Trophoblast cell (in vitro differentiated cells and primary cell): ENCODE data around the gene SIK2.

ENCODE experiments used
- DNase-seq, 2 donors: peaks; one replicate each; pipeline ENCODE4 v3.0.0-alpha.2; 2016
- H2AFZ ChIP-seq: 2 replicates; pipeline ENCODE4 v1.6.1; 2013; ENCODE audit warnings: low read length, moderate library complexity, mild to moderate bottlenecking; ENCODE audit not compliant: insufficient read depth, poor library complexity
- H2AK5ac ChIP-seq: 2 replicates; pipeline ENCODE4 v1.6.1; 2013; ENCODE audit warnings: mild to moderate bottlenecking, low read length
- H2BK120ac ChIP-seq: 2 replicates; pipeline ENCODE4 v1.6.1; 2013; ENCODE audit warnings: low read length, mild to moderate bottlenecking, moderate library complexity; ENCODE audit not compliant: insufficient read depth, poor library complexity
- H2BK12ac ChIP-seq: 2 replicates; pipeline ENCODE4 v1.6.1; 2013; ENCODE audit warnings: mild to moderate bottlenecking, low read length, moderate library complexity
- H2BK5ac ChIP-seq: 2 replicates; pipeline ENCODE4 v1.6.1; 2013; ENCODE audit warnings: low read length, low read depth, moderate library complexity, mild to moderate bottlenecking; ENCODE audit not compliant: poor library complexity
- H3K14ac ChIP-seq: 2 replicates; pipeline ENCODE4 v1.6.1; 2013; ENCODE audit warnings: mild to moderate bottlenecking, low read length
- H3K18ac ChIP-seq: 2 replicates; pipeline ENCODE4 v1.6.1; 2013; ENCODE audit warnings: mild to moderate bottlenecking, low read length
- H3K23ac ChIP-seq: 2 replicates; pipeline ENCODE4 v1.6.1; 2013; ENCODE audit warnings: low read length
- H3K27ac ChIP-seq: 2 replicates; pipeline ENCODE4 v1.5.1; 2013; ENCODE audit warnings: low read depth, mild to moderate bottlenecking, inconsistent platforms, low read length, moderate library complexity
- H3K27me3 ChIP-seq: 2 replicates; pipeline ENCODE4 v1.6.1; 2013; ENCODE audit warnings: inconsistent platforms, mild to moderate bottlenecking, low read length, moderate library complexity; ENCODE audit not compliant: insufficient read depth
- H3K36me3 ChIP-seq, 2 experiments: 1 replicate in 1 of 2; 2 replicates in 1 of 2; pipeline ENCODE4 v1.6.1; 2013; ENCODE audit warnings: low read length in 2 of 2, mild to moderate bottlenecking in 2 of 2, moderate library complexity in 1 of 2; ENCODE audit not compliant: insufficient read depth in 2 of 2, control insufficient read depth in 1 of 2
- H3K4ac ChIP-seq: 2 replicates; pipeline ENCODE4 v1.6.1; 2013; ENCODE audit warnings: low read depth, mild to moderate bottlenecking, low read length, moderate library complexity
- H3K4me1 ChIP-seq, 2 experiments: 1 replicate in 1 of 2; 2 replicates in 1 of 2; pipeline ENCODE4 v1.6.1; 2013; ENCODE audit warnings: low read length in 2 of 2, mild to moderate bottlenecking in 2 of 2, moderate library complexity in 1 of 2; ENCODE audit not compliant: insufficient read depth in 2 of 2, control insufficient read depth in 1 of 2
- H3K4me2 ChIP-seq: 2 replicates; pipeline ENCODE4 v1.6.1; 2013; ENCODE audit warnings: inconsistent platforms, mild to moderate bottlenecking, low read length, moderate library complexity
- H3K4me3 ChIP-seq: 2 replicates; pipeline ENCODE4 v1.5.1; 2013; ENCODE audit warnings: mild to moderate bottlenecking, low read depth, low read length, inconsistent platforms
- H3K79me1 ChIP-seq: one replicate; pipeline ENCODE4 v1.6.1; 2013; ENCODE audit warnings: low read length
- H3K79me2 ChIP-seq: 2 replicates; pipeline ENCODE4 v1.6.1; 2013; ENCODE audit warnings: low read length, mild to moderate bottlenecking; ENCODE audit not compliant: control insufficient read depth, insufficient read depth, poor library complexity
- H3K9ac ChIP-seq: 2 replicates; pipeline ENCODE4 v1.6.1; 2013; ENCODE audit warnings: mild to moderate bottlenecking, low read length
- H3K9me3 ChIP-seq: 2 replicates; pipeline ENCODE4 v1.6.1; 2013; ENCODE audit warnings: low read depth, mild to moderate bottlenecking, control low read depth, inconsistent platforms, low read length; ENCODE audit not compliant: insufficient read depth
- H4K12ac ChIP-seq: 2 replicates; pipeline ENCODE4 v1.6.1; 2013; ENCODE audit warnings: low read depth, mild to moderate bottlenecking, low read length, moderate library complexity
- H4K8ac ChIP-seq: 2 replicates; pipeline ENCODE4 v1.6.1; 2013; ENCODE audit warnings: low read depth, mild to moderate bottlenecking, low read length, moderate library complexity
- H4K91ac ChIP-seq: one replicate; pipeline ENCODE4 v1.6.1; 2013; ENCODE audit warnings: low read depth, mild to moderate bottlenecking, low read length, moderate library complexity
- whole genome bisulfite sequencing: extraction: QIAGEN DNeasy Blood & Tissue Kit; methylation state at CpG from one replicate; pipeline ENCODE4 v1.1.7; 2013; ENCODE audit warnings: missing lambda C conversion rate; ENCODE audit not compliant: insufficient read length, insufficient coverage; ENCODE audit errors: extremely low coverage; 5-methylcytosine and 5-hydroxymethylcytosine counted together

The SIK2 gene

DNA sequence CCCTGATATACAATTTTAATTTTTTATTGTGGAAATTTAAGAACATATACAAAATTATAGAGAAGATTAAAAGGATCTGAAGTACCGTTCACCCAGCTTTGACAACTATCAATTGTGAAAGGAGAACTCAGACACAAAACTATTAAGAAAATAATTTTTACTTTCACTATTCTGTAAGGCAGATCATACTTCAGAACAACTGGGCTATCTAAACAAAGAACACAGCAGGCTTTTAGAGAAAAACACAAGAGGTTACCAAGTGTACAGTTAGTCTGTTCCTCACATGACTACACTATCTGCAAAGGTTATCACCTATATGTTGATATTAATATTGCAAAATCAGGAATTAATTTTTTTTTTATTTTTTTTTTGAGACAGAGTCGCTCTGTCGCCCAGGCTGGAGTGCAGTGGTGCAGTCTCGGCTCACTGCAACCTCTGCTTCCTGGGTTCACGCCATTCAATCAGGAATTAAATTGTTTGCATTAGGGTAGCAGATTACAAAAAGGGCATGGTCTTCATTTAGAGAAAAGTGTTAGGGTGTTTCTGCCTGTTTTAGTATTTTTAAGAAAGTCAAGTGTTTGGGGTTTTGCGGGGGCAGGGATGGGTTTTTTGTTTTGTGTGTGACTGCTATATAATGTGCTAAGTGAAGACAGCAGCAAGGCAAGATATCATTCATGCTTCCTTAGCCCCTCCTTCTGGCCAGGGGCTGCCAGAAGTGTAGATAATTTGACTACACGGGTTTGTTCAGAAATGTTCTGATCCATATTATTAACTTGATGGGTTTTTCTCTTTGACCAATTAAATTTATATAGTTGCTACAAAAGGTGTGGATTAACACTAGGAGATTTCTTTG is 27.6 kb upstream of the SIK2 start:
- Histone ChIP-seq H4K8ac (no peak overlapping the region), H4K12ac (no peak overlapping the region), H3K79me2 (no peaks in the 10 kb centered on the region), H3K9ac (no peak overlapping the region), H3K36me3 (no peaks in the 10 kb centered on the region), H3K23ac (no peak overlapping the region), H3K18ac (no peak overlapping the region), H3K14ac (no peak overlapping the region), H2BK120ac (no peak overlapping the region), H2AK5ac (no peak overlapping the region), H3K27ac (no peak overlapping the region), H2BK5ac (no peak overlapping the region), H3K4me3 (no peak overlapping the region), H2AFZ (no peak overlapping the region), H2BK12ac (no peak overlapping the region), H3K4me1 (no peaks in the 10 kb centered on the region), H3K4me2 (no peak overlapping the region), H4K91ac (no peak overlapping the region), H3K79me1 (no peaks in the 10 kb centered on the region), H3K9me3 (no peaks in the 10 kb centered on the region), H3K4ac (no peak overlapping the region), H3K27me3 (no peaks in the 10 kb centered on the region)
- no CpG with 5 or more reads among the region's 7 CpGs for WGBS
- no peak for DNase-seq

DNA sequence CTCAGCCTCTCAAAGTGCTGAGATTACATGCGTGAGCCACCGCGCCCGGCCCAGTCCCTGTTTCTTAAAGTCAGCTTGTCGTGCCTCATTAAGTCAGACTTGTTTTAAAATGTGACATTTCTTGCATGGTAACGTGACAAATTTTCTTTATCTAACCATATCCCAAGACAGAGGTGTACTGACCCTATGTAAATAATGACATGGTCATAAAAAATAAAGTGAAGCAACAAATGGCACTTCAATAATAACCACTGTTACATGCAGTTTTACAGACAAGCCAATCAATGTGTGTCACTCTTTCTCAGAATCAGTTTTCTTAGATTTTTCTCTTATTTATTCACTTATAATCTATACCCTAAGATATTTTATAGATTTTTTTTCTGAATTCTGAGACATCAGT is 26.5 kb upstream of the SIK2 start:
- Histone ChIP-seq H2AFZ (no peak overlapping the region), H3K4me1 (no peaks in the 10 kb centered on the region), H3K79me2 (no peaks in the 10 kb centered on the region), H3K23ac (no peak overlapping the region), H3K27me3 (no peaks in the 10 kb centered on the region), H3K4me3 (no peak overlapping the region), H3K27ac (no peak overlapping the region), H3K9ac (no peak overlapping the region), H2BK5ac (no peak overlapping the region), H4K91ac (no peak overlapping the region), H2BK12ac (no peak overlapping the region), H4K12ac (no peak overlapping the region), H3K4ac (no peak overlapping the region), H4K8ac (no peak overlapping the region), H3K36me3 (no peaks in the 10 kb centered on the region), H3K18ac (no peak overlapping the region), H3K79me1 (no peaks in the 10 kb centered on the region), H3K9me3 (no peaks in the 10 kb centered on the region), H3K4me2 (no peak overlapping the region), H2BK120ac (no peak overlapping the region), H3K14ac (no peak overlapping the region), H2AK5ac (no peak overlapping the region)
- no CpG with 5 or more reads among the region's 6 CpGs for WGBS
- DNase-seq = no peak

DNA sequence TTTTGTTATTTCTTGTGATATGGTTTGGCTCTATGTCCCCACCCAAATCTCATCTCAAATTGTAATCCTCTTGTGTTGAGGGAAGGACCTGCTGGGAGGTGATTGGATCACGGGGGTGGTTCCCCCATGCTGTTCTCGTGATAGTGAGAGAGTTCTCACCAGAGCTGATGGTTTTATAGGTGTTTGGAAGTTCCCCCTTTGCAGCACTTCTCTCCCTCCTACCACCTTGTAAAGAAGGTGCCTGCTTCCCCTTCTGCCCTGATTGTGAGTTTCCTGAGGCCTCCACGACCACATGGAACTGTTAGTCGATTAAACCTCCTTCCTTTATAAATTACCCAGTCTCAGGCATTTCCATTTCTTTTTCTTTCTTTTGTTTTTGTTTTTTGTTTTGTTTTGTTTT is 24.4 kb upstream of the SIK2 start:
- Histone ChIP-seq H2BK120ac (no peak overlapping the region), H3K4me2 (no peak overlapping the region), H3K27ac (no peak overlapping the region), H4K12ac (no peak overlapping the region), H3K79me1 (no peaks in the 10 kb centered on the region), H4K8ac (no peak overlapping the region), H2AFZ (no peak overlapping the region), H3K27me3 (no peaks in the 10 kb centered on the region), H2BK12ac (no peak overlapping the region), H2AK5ac (no peak overlapping the region), H3K4me1 (no peaks in the 10 kb centered on the region), H2BK5ac (no peak overlapping the region), H4K91ac (no peak overlapping the region), H3K4me3 (no peak overlapping the region), H3K18ac (no peak overlapping the region), H3K14ac (no peak overlapping the region), H3K79me2 (no peaks in the 10 kb centered on the region), H3K9ac (no peak overlapping the region), H3K4ac (no peak overlapping the region), H3K23ac (no peak overlapping the region), H3K9me3 (no peaks in the 10 kb centered on the region), H3K36me3 (no peaks in the 10 kb centered on the region)
- DNase-seq = no peak
- WGBS = no CpG with 5 or more reads among the region's 4 CpGs

DNA sequence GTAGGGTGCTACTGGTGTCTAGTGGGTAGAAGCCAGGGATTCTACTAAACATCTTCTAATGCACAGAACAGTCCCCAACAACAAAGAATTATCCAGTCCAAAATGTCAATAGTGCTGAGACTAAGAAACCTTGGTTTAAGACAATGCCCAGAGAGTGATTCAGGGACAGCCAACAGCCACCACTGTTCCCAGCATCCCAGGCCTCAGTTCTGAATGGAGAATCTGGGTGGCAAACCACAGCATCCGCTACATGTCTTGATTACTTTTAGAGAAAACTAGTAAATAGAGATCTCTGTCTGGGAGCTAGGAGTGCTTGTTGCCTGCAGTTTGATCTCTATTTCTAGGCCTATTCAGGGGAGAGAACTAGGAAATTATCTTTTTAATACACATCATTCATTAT is 20.9 kb upstream of the SIK2 start:
- no peak for DNase-seq
- no peak overlapping the region for H3K4ac ChIP-seq
- no peak overlapping the region for H2BK5ac ChIP-seq
- no peaks in the 10 kb centered on the region for H3K79me1 ChIP-seq
- no peak overlapping the region for H2AFZ ChIP-seq
- H3K79me2 ChIP-seq = no peaks in the 10 kb centered on the region
- no peak overlapping the region for H4K12ac ChIP-seq
- no peak overlapping the region for H3K14ac ChIP-seq
- no peak overlapping the region for H3K9ac ChIP-seq
- no peak overlapping the region for H3K23ac ChIP-seq
- H3K27ac ChIP-seq = no peak overlapping the region
- H3K18ac ChIP-seq = no peak overlapping the region
- WGBS = no CpG with 5 or more reads among the region's 1 CpG
- no peak overlapping the region for H2AK5ac ChIP-seq
- no peaks in the 10 kb centered on the region for H3K27me3 ChIP-seq
- H2BK120ac ChIP-seq = no peak overlapping the region
- H4K8ac ChIP-seq = no peak overlapping the region
- H2BK12ac ChIP-seq = no peak overlapping the region
- no peak overlapping the region for H3K4me3 ChIP-seq
- H3K36me3 ChIP-seq = no peaks in the 10 kb centered on the region
- H3K9me3 ChIP-seq = no peaks in the 10 kb centered on the region
- no peak overlapping the region for H4K91ac ChIP-seq
- no peaks in the 10 kb centered on the region for H3K4me1 ChIP-seq
- no peak overlapping the region for H3K4me2 ChIP-seq
